ENCODE measurements around the gene ZNF565. TPM values are rescaled to one million over a fixed set of nuclear protein-coding genes. Genes with fewer than 3 reads are reported as not detected.

The ZNF565 gene
- total and polyA plus RNA-seq, 10 of the 15 experiments (the other 5 are each of a cell fraction or from before 2014, with no cell fraction given), result 0.72 to 2.2 (median 1.8) TPM

- TF ChIP-seq SREBF2 (IDR thresholded peaks at IDR 0.05; ENCODE audit: low read length) (no peak), RBBP5 (conservative IDR thresholded peaks at IDR 0.05) (no peak), ZBTB40 (IDR thresholded peaks at IDR 0.05; ENCODE audit: borderline replicate concordance) (peak; percentile 62; the same call in 1 of the 2 replicates), ZNF622 (IDR thresholded peaks at IDR 0.05) (no peak), PAX5 (IDR thresholded peaks at IDR 0.05; ENCODE audit: borderline replicate concordance, low read depth, low read length) (peak; percentile 31; the same call in 1 of the 2 replicates), CEBPZ (IDR thresholded peaks at IDR 0.05; ENCODE audit: low read depth, low read length) (no peak), USF1 (IDR thresholded peaks at IDR 0.05; ENCODE audit: borderline replicate concordance, extremely low read length, insufficient read depth, low read depth, low read length) (no peak), JUNB (IDR thresholded peaks at IDR 0.05) (no peak), SIX5 (IDR thresholded peaks at IDR 0.05; ENCODE audit: low read depth, low read length, severe bottlenecking) (peak; percentile 75), RELA (IDR thresholded peaks at IDR 0.05; ENCODE audit: borderline replicate concordance, partially characterized antibody) (no peak), BHLHE40 (IDR thresholded peaks at IDR 0.05; ENCODE audit: borderline replicate concordance in 1 of 2, low read depth in 2 of 2, low read length in 1 of 2) (peak; percentile 99), REST (IDR thresholded peaks at IDR 0.05; ENCODE audit: low read depth, low read length) (no peak), SIN3A (IDR thresholded peaks at IDR 0.05; ENCODE audit: low read depth, low read length) (peak; percentile 89), RB1 (IDR thresholded peaks at IDR 0.05; ENCODE audit: borderline replicate concordance) (peak; percentile 75; the same call in 1 of the 2 replicates)
Measured at GRCh38 chr19:36214386-36215275, at the start of gene ZNF565, which contains the start of gene ZNF146 (continued).
